Dermis microvascular lymphatic vessel endothelial cell (primary cell): ENCODE data around the gene NINL. TPM values are rescaled to one million over a fixed set of nuclear protein-coding genes. Genes with fewer than 3 reads are reported as not detected.
"Not testable (repeated sequence)": the region's sequence is repeated elsewhere in the genome, so short reads cannot be mapped to it uniquely, and the experiment has no call there.

Source experiments
- DNase-seq, 2 donors: peaks; one replicate each; pipeline versions ENCODE4 v3.0.0 to v3.0.0-alpha.2; 2010; ENCODE audit warnings: low read depth in 2 of 2
- total RNA-seq: library from RNA; depleted of rRNA; stranded (reverse); fragments of >200 nt; gene quantifications from 2 replicates; pipeline ENCODE4 v1.2.1, GENCODE V29; 2014

Gene NINL
- total RNA-seq, 1 donor from 2014 or later, result 9.1 TPM

GRCh38 chr20:25552977-25553376, 32.4 kb downstream of the NINL start:
- no peak for DNase-seq

- DNase-seq, result no peak
Measured at GRCh38 chr20:25551413-25552215, 33.7 kb downstream of the NINL start.

GRCh38 chr20:25550645-25551337, 34.5 kb downstream of the NINL start:
- not testable (repeated sequence) for DNase-seq

GRCh38 chr20:25549843-25550477, 35.4 kb downstream of the NINL start:
- no peak for DNase-seq

GRCh38 chr20:25549172-25549773, 36.1 kb downstream of the NINL start:
- DNase-seq, result no peak

GRCh38 chr20:25548613-25549086, 36.7 kb downstream of the NINL start:
- no peak for DNase-seq

- no peak for DNase-seq
Measured at GRCh38 chr20:25547999-25548398, 37.3 kb downstream of the NINL start.

GRCh38 chr20:25547063-25547462, 38.3 kb downstream of the NINL start:
- DNase-seq, result no peak

- DNase-seq, result no peak
Measured at GRCh38 chr20:25546048-25546447, 39.3 kb downstream of the NINL start.

GRCh38 chr20:25545171-25545570, 40.2 kb downstream of the NINL start:
- no peak for DNase-seq

GRCh38 chr20:25544734-25545133, 40.6 kb downstream of the NINL start:
- DNase-seq, result no peak

GRCh38 chr20:25544311-25544710, 41.0 kb downstream of the NINL start:
- no peak for DNase-seq

GRCh38 chr20:25543068-25543467, 42.3 kb downstream of the NINL start:
- DNase-seq, result no peak

- DNase-seq, result peak; percentile 43 to 46
Measured at GRCh38 chr20:25541676-25542075, 43.7 kb downstream of the NINL start.

GRCh38 chr20:25539742-25540672, 45.3 kb downstream of the NINL start:
- peak in 1 of 2 donors; percentile 37 for DNase-seq

- DNase-seq, result no peak
Measured at GRCh38 chr20:25538838-25539665, 46.3 kb downstream of the NINL start.

- no peak for DNase-seq
Measured at GRCh38 chr20:25537890-25538289, 47.4 kb downstream of the NINL start.

GRCh38 chr20:25535762-25536161, 49.6 kb downstream of the NINL start:
- no peak for DNase-seq

GRCh38 chr20:25534845-25535244, 50.5 kb downstream of the NINL start:
- no peak for DNase-seq
